Activated naive CD8-positive, alpha-beta T cell treated with anti-CD3 and anti-CD28 coated beads, Interleukin-2, amount 50 U/mL, for 24 hours (primary cell): ENCODE results near the gene CDC42BPA.
"Not testable (repeated sequence)": the region's sequence is repeated elsewhere in the genome, so short reads cannot be mapped to it uniquely, and the experiment has no call there.

Source experiments
- ATAC-seq: fragments of 150-1000 bp; cut with Tn5 transposase; one replicate; pipeline ENCODE4 v1.10.0; 2021
- DNase-seq: peaks from one replicate; pipeline ENCODE4 v3.0.0; 2021
- H3K27ac Mint-ChIP-seq: one replicate; pipeline ENCODE4 v1.8.0; 2021; ENCODE audit warnings: mild to moderate bottlenecking, mixed read lengths
- H3K27me3 Mint-ChIP-seq: one replicate; pipeline ENCODE4 v1.8.0; 2021; ENCODE audit warnings: mixed read lengths
- H3K36me3 Mint-ChIP-seq: one replicate; pipeline ENCODE4 v1.8.0; 2021; ENCODE audit warnings: low read depth, mixed read lengths
- H3K4me1 Mint-ChIP-seq: one replicate; pipeline ENCODE4 v1.8.0; 2021; ENCODE audit warnings: mixed read lengths
- H3K4me3 Mint-ChIP-seq: one replicate; pipeline ENCODE4 v1.8.0; 2021; ENCODE audit warnings: mild to moderate bottlenecking, moderate library complexity, mixed read lengths
- H3K9me3 Mint-ChIP-seq: one replicate; pipeline ENCODE4 v1.8.0; 2021; ENCODE audit warnings: mixed read lengths

The CDC42BPA gene

GRCh38 chr1:227134686-227135314 lies 183.5 kb downstream of the CDC42BPA start:
- H3K36me3 Mint-ChIP-seq = no peaks in the 10 kb centered on the region
- peaks cover 4% of the 10 kb centered on the region for H3K27me3 Mint-ChIP-seq
- H3K4me3 Mint-ChIP-seq = no peak overlapping the region
- no peaks in the 10 kb centered on the region for H3K9me3 Mint-ChIP-seq
- no peak overlapping the region for H3K27ac Mint-ChIP-seq
- ATAC-seq (no peak), DNase-seq (no peak)
- no peaks in the 10 kb centered on the region for H3K4me1 Mint-ChIP-seq

DNA sequence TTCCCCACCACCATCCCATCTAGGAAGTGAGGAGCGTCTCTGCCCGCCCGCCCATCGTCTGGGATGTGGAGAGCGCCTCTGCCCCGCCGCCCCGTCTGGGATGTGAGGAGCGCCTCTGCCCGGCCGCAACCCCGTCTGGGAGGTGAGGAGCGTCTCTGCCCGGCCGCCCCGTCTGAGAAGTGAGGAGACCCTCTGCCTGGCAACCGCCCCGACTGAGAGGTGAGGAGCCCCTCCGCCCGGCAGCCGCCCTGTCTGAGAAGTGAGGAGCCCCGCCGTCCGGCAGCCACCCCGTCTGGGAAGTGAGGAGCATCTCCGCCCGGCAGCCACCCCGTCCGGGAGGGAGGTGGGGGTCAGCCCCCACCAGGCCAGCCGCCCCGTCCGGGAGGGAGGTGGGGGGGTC lies 185.6 kb downstream of the CDC42BPA start:
- not testable (repeated sequence) for H3K9me3 Mint-ChIP-seq

GRCh38 chr1:227131193-227131592 lies 187.1 kb downstream of the CDC42BPA start:
- Mint-ChIP-seq H3K4me1 (no peaks in the 10 kb centered on the region), H3K9me3 (no peaks in the 10 kb centered on the region), H3K4me3 (no peak overlapping the region), H3K27me3 (peaks cover 4% of the 10 kb centered on the region), H3K27ac (no peak overlapping the region), H3K36me3 (no peaks in the 10 kb centered on the region)
- no peak for ATAC-seq
- no peak for DNase-seq

More for the DNA sequence above, 185.6 kb downstream of the CDC42BPA start:
- DNase-seq, H3K4me1 Mint-ChIP-seq, H3K27me3 Mint-ChIP-seq, H3K36me3 Mint-ChIP-seq, ATAC-seq, H3K27ac Mint-ChIP-seq, H3K4me3 Mint-ChIP-seq: not testable (repeated sequence)

- no peak for ATAC-seq
- no peak overlapping the region for H3K27ac Mint-ChIP-seq
- DNase-seq = no peak
- H3K4me1 Mint-ChIP-seq = no peaks in the 10 kb centered on the region
- no peaks in the 10 kb centered on the region for H3K9me3 Mint-ChIP-seq
- no peaks in the 10 kb centered on the region for H3K36me3 Mint-ChIP-seq
- no peaks in the 10 kb centered on the region for H3K27me3 Mint-ChIP-seq
- no peak overlapping the region for H3K4me3 Mint-ChIP-seq
These were observed 190.4 kb downstream of the CDC42BPA start for GRCh38 chr1:227127891-227128290.

- Mint-ChIP-seq H3K27ac (no peak overlapping the region), H3K4me3 (no peak overlapping the region), H3K27me3 (no peaks in the 10 kb centered on the region), H3K36me3 (no peaks in the 10 kb centered on the region), H3K9me3 (no peaks in the 10 kb centered on the region), H3K4me1 (no peaks in the 10 kb centered on the region)
- ATAC-seq (no peak), DNase-seq (no peak)
These were observed 192.3 kb downstream of the CDC42BPA start for GRCh38 chr1:227125929-227126545.

DNA sequence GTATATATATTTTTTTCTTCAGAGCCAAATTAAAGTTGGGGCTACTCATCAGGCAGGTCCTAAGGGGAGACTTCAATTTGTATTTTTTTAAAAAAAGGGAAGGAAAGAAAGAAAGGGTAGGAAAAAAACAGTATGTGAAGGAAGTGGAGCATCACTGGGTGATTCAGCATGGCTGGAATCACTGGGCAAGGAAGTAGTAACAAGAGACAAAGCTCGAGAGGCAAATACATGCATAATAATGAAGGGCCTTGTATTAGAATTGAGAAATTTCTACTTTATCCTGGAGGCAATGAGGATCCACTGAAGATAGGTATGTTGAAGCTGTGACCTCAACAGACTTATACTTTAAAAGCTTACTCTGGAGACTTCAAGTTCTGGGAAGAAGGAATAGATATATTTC lies 193.8 kb downstream of the CDC42BPA start:
- H3K4me3 Mint-ChIP-seq = no peak overlapping the region
- no peaks in the 10 kb centered on the region for H3K27me3 Mint-ChIP-seq
- ATAC-seq (no peak), DNase-seq (no peak)
- no peaks in the 10 kb centered on the region for H3K36me3 Mint-ChIP-seq
- H3K4me1 Mint-ChIP-seq = no peaks in the 10 kb centered on the region
- H3K27ac Mint-ChIP-seq = no peak overlapping the region
- no peaks in the 10 kb centered on the region for H3K9me3 Mint-ChIP-seq

DNA sequence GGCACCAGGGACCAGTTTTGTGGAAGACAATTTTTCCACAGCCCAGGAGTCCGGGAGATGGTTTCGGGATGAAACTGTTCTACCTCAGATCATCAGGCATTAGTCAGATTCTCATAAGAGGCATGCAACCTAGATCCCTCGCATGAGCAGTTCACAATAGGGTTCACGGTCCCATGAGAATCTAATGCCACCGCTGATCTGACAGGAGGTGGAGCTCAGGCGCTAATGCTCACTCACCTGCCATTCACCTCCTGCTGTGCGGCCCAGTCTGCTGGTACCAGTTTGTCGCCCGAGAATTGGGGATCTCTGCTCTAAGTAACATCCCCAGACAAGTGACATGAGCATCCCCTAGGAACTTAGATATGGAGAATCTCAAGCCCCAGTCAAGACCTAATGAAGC lies 197.5 kb downstream of the CDC42BPA start:
- no peak for DNase-seq
- no peak overlapping the region for H3K4me3 Mint-ChIP-seq
- H3K36me3 Mint-ChIP-seq = no peaks in the 10 kb centered on the region
- ATAC-seq = no peak
- H3K4me1 Mint-ChIP-seq = no peaks in the 10 kb centered on the region
- no peaks in the 10 kb centered on the region for H3K9me3 Mint-ChIP-seq
- H3K27me3 Mint-ChIP-seq = no peaks in the 10 kb centered on the region
- H3K27ac Mint-ChIP-seq = no peak overlapping the region

DNA sequence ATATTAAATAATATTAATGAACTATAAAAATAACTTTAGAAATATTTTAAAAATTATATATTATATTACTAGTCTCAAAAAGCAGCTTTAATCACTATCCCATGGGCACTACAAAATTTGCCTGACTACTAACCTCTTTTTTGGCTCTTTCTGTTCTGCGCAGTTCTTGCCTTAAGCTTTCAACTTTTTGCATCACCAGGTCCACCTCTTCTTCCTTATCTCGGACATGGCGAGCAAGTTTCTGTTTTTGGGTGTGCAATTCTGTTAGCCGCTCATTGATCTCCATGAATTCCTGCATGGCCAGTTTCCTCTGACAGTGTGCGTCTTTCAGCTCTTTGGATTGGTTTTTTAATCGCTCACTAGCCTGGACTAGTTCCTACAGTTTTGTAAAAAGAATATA lies 205.8 kb downstream of the CDC42BPA start:
- H3K27me3 Mint-ChIP-seq = peaks cover 18% of the 10 kb centered on the region
- DNase-seq (no peak), ATAC-seq (no peak)
- H3K9me3 Mint-ChIP-seq = no peaks in the 10 kb centered on the region
- H3K27ac Mint-ChIP-seq = no peak overlapping the region
- H3K36me3 Mint-ChIP-seq = no peaks in the 10 kb centered on the region
- H3K4me1 Mint-ChIP-seq = no peaks in the 10 kb centered on the region
- no peak overlapping the region for H3K4me3 Mint-ChIP-seq

- Mint-ChIP-seq H3K4me3 (no peak overlapping the region), H3K4me1 (no peaks in the 10 kb centered on the region), H3K36me3 (no peaks in the 10 kb centered on the region), H3K9me3 (no peaks in the 10 kb centered on the region), H3K27me3 (peaks cover 20% of the 10 kb centered on the region), H3K27ac (no peak overlapping the region)
- no peak for ATAC-seq
- DNase-seq = no peak
These were observed 206.5 kb downstream of the CDC42BPA start for GRCh38 chr1:227111782-227112181.

DNA sequence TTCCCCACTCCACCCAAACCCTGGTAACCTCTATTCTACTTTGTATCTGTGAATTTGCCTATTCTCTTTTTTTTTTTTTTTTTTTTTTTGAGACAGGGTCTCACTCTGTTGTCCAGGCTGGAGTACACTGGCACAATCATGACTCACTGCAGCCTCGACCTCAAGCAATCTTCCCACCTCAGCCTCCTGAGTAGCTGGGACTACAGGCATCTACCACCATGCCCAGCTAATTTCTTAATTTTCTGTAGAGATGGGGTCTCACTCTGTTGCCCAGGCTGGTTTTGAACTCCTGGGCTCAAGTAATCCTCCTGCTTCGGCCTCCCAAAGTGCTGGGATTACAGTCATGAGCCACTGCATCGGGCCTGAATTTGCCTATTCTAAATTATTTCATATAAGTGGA lies 213.0 kb downstream of the CDC42BPA start:
- H3K36me3 Mint-ChIP-seq, H3K27me3 Mint-ChIP-seq, H3K4me3 Mint-ChIP-seq, H3K4me1 Mint-ChIP-seq, H3K9me3 Mint-ChIP-seq, H3K27ac Mint-ChIP-seq, ATAC-seq, DNase-seq: not testable (repeated sequence)

DNA sequence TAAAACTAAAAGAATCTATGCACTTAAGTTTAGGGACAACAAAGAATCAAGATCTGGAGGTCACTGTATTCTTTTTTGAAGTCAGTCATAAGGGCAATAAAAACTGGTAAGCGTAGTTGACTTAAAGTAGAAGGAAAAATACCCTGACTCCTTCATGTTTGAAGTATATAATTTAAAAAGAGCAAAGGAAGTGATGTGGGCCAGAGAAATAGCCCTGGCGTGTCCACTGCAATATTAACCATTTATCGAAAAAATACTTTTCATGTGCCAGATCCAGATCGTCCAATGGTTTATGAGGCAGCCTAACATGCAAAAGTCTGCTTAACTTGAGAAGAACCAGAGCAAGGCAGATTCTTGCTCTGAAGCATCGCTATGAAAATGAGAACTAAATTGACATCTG lies 216.2 kb downstream of the CDC42BPA start:
- no peak overlapping the region for H3K27ac Mint-ChIP-seq
- ATAC-seq = no peak

GRCh38 chr1:227094249-227094966 lies 223.9 kb downstream of the CDC42BPA start:
- no peak for ATAC-seq
- H3K36me3 Mint-ChIP-seq = no peaks in the 10 kb centered on the region
- H3K9me3 Mint-ChIP-seq = no peaks in the 10 kb centered on the region
- no peak overlapping the region for H3K4me3 Mint-ChIP-seq
- no peaks in the 10 kb centered on the region for H3K27me3 Mint-ChIP-seq
- H3K4me1 Mint-ChIP-seq = no peaks in the 10 kb centered on the region
- H3K27ac Mint-ChIP-seq = no peak overlapping the region
- DNase-seq = no peak

More for the DNA sequence above, 216.2 kb downstream of the CDC42BPA start:
- H3K9me3 Mint-ChIP-seq = no peaks in the 10 kb centered on the region
- no peak overlapping the region for H3K4me3 Mint-ChIP-seq
- H3K27me3 Mint-ChIP-seq = peaks cover 6% of the 10 kb centered on the region
- no peak for DNase-seq
- H3K4me1 Mint-ChIP-seq = no peaks in the 10 kb centered on the region
- no peaks in the 10 kb centered on the region for H3K36me3 Mint-ChIP-seq

DNA sequence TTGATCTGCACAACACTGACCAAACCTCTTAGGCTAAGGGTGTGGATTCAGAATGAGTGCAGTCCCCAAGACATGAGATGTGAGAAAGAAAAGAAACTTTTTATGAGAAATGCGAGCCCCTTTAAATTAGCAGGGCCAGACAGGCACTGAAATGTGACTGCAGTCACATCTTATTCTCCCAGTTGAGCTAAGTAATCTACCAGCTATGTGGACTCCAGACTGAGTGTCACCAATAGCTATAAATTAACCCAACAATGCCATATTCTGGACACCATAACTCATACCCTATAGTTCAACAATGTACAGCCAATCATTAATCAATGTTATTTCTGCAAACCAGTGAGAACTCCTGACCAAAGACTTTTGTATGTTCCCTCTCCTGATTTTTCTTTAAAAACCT lies 225.0 kb downstream of the CDC42BPA start:
- no peaks in the 10 kb centered on the region for H3K4me1 Mint-ChIP-seq
- H3K4me3 Mint-ChIP-seq = no peak overlapping the region
- DNase-seq (no peak), ATAC-seq (no peak)
- H3K36me3 Mint-ChIP-seq = no peaks in the 10 kb centered on the region
- H3K27me3 Mint-ChIP-seq = peaks cover 2% of the 10 kb centered on the region
- H3K9me3 Mint-ChIP-seq = no peaks in the 10 kb centered on the region
- no peak overlapping the region for H3K27ac Mint-ChIP-seq

- DNase-seq = no peak
These were observed 226.2 kb downstream of the CDC42BPA start for GRCh38 chr1:227092069-227092468.

DNA sequence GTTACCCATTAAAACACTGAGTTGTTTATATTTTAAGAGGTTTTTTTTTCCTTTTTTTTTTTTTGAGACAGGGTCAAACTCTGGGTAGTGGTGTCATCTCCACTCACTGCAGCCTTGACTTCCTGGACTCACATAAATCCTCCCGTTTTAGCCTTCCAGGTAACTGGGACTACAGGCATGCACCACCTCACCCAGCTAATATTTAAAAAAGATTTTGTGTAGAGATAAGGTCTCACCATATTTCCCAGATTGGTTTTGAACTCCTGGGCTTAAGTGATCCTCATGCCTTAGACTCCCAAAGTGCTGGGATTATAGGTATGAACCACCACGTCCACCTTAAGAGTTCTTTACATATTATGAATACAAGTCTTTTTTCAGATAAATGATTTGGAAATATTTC lies 231.7 kb downstream of the CDC42BPA start:
- Mint-ChIP-seq H3K4me3 (no peak overlapping the region), H3K4me1 (no peaks in the 10 kb centered on the region), H3K27me3 (peaks cover 6% of the 10 kb centered on the region), H3K9me3 (peaks cover 11% of the 10 kb centered on the region), H3K36me3 (peaks cover 3% of the 10 kb centered on the region), H3K27ac (no peak overlapping the region)
- DNase-seq (no peak), ATAC-seq (no peak)

More at GRCh38 chr1:227092069-227092468, 226.2 kb downstream of the CDC42BPA start:
- no peak for ATAC-seq
- no peaks in the 10 kb centered on the region for H3K36me3 Mint-ChIP-seq
- H3K27ac Mint-ChIP-seq = no peak overlapping the region
- no peak overlapping the region for H3K4me3 Mint-ChIP-seq
- no peaks in the 10 kb centered on the region for H3K9me3 Mint-ChIP-seq
- H3K4me1 Mint-ChIP-seq = no peaks in the 10 kb centered on the region
- peaks cover 5% of the 10 kb centered on the region for H3K27me3 Mint-ChIP-seq
